Renal pelvis (tissue), 4 donors: Measurements from ENCODE around the gene PLCL2. TPM values are rescaled to one million over a fixed set of nuclear protein-coding genes. Genes with fewer than 3 reads are reported as not detected.
A peak's percentile ranks its signal among the peaks of the same experiment; 100 is the strongest.
"Not testable (repeated sequence)": the region's sequence is repeated elsewhere in the genome, so short reads cannot be mapped to it uniquely, and the experiment has no call there.

Experiments
- DNase-seq: peaks from one replicate; pipeline ENCODE4 v3.0.0-alpha.2; 2013
- polyA plus RNA-seq, 3 donors: library from polyadenylated mRNA; unstranded; fragments of 120-200 nt; gene quantifications; one replicate each; pipeline ENCODE4 v1.2.1, GENCODE V29; 2013; ENCODE audit not compliant: insufficient read length in 3 of 3

PLCL2 gene
- polyA plus RNA-seq, 3 donors: 12.2 to 15.2 (median 13.7) TPM

DNA sequence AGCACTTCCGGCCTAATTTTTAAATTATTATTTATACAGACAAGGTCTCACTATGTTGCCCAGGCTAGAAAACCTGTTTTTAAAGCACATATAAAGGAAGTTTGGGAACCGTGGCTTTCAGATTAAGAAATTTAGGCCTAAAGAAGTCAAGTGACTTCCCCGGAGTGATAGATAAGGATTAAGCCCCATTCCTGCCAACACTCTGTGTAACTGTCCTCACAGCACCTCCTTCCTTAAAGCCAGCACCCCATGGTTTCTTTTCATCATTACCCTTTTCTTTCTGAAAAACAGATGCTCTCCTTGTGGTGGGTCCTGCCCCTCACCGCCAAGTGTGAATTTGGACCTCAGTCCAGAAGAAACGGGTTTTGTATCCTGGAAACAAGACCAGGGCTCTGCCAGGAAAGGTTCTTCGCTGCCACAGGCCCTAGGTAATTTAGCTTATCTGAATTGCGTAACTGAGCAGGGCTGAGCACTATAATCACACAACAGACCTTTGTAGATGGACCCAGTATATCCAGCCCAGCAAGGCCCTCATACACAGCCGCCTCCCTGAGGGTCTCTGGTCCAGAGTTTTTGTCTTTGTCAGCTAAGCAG is 231.3 kb downstream of the PLCL2 start:
- DNase-seq: no peak

DNA sequence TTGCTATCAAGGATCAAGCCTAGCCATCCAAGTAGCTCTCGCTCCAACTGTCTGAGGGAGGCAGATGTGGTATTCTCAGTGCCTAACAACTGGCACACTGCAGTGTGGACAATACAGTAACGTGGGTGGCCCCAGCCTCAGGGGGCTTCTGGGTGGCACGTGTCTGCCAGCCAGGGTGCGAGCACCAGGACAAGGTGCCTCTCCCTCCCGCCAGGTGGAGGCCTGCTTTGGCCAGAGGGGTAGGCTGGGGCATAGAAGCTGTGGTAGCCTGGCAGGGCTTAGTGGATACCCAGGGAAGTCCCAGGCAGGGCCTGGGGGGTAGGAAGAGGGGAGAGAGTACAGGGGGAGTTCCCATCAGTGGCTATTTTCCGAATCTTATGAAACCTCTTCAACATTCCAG is 234.0 kb downstream of the PLCL2 start:
- DNase-seq: no peak

DNA sequence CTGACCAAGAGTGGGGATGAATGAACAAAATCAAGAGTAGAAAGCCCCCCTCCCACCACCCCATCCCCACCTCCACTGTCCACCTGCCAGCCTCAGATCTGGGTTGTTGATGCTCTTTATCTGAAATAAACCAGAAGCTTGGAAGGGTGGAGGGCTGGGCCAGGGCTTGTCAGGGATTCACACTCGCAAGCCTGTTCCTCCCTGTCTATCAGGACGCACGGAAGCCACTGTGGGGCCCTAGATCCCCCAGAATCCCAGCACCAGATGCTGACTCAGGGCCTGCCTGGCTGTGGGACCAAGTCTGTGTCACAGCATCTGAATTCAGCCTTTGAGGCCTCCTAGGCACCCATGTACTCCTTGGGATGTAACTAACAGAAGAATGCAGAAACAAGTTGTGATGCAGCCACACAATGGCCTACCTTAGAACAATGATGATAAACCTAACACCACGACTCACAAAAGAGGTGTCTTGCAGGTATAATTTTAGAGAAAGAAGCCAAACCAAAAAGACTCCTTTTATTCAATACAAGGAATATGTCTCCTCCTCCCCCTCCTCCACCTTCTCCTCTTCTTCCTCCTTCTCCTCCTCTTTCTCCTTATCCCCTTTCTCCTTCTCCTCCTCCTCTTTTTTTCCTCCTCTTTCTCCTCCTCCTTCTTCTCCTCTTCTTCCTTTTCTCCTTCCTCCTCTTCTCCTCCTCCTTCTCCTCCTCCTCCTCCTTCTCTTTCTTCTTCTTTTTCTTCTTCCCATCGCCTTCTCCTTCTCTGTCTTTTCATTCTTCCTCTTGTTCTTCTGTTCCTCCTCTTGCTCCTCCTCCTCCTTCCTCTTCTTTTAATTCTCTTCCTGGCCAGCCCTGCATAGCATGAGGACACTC is 234.7 kb downstream of the PLCL2 start:
- no peak for DNase-seq

DNA sequence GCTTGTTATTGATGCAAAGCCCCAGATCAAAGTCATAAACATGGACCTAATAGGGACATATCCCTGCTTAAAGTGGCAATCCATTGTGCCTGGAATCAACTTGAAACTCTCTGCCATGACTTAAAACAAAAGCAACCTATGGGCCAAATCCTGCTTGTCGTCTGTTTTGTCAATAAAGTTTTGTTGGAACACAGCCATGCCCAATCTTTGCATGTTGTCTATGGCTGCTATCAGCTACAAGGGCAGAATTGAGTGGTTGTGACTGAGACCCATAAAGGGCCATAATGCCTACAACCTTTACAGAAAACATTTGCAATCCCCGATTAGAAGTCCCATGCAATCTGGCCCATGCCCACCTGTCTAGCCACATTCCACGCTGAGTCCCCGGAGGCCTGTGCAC is 235.4 kb downstream of the PLCL2 start:
- no peak for DNase-seq

DNA sequence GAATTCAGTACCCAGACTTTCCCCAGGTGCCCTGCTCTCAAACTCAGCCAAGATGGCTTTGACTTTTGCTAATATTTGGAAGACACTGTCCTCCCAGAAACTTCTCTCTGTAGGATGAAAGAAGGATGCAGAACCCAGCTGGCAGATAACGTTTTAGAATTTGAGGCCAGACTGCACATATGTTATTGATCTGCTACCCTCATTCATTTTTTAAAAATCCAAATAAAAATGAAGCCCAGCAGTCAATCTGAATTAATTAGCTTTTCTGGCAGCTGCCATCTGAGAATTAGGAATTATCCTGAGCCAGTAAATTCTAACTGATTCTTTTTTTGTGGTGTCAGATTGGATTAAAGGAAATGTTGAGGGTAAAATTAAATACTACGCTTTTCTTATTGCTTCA is 236.6 kb downstream of the PLCL2 start:
- DNase-seq: no peak

DNA sequence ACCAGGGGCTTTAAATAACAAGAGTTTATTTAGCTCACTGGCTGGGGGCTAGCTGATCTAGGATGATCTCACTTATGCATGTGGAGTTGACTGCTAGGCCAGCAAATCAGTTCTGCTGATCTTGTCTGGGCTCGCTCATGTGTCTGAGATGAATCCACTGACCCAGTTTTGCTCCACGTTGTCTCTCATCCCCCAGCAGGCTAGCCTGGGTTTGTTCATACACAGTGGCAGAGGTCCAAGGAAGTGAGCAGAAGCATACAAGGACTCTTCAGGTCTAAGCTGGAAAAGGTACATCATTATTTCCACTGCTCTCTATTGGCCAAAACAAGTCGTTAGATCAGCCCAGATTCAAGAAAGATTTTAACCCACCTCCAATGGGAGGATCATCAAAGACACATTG is 238.0 kb downstream of the PLCL2 start:
- DNase-seq: no peak

DNA sequence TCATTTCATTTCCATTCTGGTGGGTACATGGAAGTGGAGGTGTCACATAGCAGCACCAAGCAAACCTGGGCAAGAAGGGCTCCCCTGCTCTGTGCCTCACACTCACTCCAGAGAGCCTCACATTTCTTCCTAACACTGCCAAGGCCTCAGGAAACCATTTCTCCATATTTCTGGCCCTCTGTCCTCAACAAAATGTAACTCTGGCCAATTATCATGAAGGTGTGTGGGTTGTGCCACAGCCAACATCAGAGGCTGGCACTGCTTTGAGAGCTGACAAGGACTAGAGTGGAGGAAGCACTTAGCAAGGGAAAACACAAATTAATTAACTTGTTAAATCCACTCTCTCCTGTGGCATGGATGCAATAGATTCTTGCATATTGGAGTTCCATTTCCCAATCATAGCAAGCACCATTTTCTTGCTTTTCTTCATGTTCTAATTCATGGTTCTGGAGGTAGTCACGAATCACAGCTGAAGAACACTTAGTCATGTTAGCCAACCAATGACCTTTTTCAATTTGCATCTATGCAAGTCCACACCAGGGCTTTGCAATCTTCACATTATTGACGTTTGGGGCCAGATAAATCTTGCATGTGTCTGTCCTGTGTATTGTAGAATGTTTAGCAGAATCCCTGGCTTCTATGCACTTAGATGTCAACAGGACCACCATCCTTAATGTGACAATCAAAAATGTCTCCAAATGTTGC is 241.1 kb downstream of the PLCL2 start:
- no peak for DNase-seq

DNA sequence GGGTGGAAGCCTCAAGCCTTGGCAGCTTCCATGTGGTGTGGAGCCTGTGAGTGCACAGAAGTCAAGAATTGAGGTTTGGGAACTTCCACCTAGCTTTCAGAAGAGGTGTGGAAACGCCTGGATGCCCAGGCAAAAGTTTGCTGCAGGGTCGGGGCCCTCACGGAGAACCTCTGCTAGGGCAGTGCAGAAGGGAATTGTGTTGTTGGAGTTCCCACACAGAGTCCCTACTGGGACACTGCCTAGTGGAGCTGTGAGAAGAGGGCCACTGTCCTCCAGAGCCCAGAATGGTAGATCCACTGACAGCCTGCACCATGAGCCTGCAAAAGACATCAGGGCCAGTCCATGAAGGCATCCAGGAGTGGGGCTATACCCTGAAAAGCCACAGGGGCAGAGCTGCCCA is 243.9 kb downstream of the PLCL2 start:
- DNase-seq: not testable (repeated sequence)

DNA sequence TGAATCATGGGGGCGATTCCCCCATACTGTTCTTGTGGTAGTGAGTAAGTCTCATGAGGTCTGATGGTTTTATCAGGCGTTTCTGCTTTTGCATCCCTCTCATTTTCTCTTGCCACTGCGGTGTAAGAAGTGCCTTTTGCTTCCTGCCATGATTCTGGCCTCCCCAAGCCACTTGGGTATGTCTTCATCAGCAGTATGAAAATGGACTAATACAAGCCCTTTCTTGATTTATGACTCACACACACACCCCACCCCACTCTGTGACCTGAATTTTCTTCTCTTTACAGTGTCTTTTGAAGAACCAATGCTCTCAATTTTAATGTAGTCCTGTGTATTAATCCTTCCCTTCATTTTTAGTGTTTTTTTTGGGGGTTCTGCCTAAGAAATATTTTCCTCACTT is 244.8 kb downstream of the PLCL2 start:
- no peak for DNase-seq

DNA sequence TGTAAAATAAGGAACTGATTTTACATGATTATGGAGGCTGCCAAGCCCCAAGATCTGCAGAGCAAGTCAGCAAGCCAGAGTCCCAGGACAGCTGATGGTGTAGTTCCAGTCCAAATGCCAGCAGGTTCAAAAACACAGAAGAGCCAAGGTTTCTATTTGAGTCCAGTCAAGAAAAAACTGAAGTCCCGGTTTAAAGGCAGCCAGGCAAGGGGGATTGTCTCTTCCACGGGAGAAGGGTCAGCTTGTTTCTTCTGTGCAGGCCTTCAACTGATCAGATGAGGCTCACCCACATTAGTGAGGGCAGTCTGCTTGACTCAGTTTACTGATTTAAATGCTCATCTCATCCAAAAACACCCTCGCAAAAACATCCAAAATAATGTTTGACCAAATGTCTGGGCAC is 246.2 kb downstream of the PLCL2 start:
- no peak for DNase-seq

DNA sequence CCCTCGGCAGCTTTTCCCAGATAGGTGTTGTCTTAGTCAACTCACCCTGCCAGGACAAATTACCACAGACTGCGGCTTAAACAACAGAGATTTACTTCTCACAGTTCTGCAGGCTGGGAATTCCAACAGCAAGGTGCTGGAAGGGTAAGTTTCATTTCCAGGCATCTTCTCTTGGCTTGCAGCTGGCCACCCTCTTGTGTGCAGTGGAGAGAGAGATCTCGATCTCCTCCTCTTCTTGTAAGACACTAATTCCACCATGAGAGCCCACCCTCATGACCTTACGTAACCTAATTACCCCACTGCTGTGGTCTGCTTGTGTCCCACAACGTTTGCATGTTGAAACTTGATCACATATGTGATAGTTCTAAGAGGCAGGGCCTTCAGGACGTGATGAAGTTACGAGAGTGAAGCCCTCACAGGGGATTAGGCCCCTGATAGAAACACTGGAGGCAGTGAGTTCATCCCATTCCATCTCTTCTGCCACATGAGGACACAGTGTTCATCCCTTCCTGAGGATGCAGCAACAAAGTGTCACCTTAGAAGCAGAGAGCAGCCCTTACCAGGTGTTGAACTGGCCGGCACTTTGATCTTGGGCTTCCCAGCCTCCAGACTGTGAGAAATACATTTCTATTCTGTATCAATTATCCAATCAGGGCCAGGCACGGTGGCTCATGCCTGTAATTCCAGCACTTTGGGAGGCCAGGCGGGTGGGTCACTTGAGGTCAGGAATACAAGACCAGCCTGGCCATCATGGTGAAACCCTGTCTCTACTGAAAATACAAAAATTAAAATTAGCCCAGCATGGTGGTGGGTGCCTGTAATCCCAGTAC is 247.7 kb downstream of the PLCL2 start:
- DNase-seq: no peak

DNA sequence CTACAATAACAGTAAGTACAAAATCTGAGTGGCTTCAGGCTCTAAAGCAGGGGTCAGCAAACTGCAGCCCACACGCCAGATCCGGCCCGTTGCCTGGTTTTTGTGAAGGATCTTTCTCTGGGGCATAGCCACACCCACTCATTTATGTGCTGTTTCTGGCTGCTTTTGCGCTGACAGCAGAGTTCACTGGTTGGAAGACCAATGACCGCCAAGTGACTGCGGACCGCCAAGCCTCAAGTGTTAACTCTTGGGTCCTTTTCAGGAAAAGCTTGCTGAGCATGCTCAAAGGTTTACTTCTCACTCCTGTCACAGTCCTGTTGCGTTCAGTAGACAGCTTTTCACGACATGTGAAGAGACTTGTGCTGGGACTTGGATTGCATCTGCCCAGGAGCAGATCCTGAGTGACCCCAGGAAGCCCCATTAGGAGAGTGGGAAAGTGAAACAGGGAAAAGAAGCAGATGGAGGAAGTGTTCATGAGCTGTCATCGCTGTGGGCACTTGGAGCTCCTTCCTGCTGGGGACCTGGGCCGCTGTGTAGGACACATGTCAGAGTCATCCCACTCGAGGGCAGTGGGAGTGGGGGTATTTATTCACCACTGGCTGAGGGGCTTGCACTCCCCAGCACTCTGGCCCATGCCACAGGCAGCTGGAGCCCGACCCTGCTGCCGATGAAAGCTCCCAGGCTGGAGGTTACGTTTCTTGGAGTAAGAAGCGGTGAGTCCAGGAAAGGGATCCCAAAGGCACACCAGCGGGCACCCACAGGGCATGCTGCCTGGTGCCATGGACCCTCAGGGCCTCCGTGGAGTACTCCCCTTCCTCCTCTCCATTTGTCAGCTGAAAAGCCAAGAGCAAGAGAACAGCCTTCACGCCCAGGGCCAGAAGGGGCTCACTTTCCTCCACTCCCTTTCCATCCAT is 249.1 kb downstream of the PLCL2 start:
- no peak for DNase-seq

DNA sequence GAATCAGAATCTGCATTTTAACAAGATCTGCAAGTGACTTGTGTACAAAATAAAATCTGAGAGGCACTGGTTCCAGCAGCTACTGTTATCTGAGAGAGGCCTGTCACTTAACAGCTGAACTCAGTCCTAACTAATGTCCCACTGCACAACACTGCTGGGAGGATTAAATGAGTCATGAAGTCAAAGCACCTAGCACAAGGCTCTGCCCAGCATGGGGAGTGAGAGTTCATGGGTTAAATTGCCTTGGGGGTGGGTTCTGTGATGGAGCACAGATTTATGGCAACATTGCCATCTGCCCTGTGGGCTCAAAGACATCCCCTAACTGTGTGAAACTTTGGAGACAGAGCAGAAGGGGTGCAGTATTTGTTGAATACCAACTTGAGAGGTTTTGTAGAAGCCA is 250.9 kb downstream of the PLCL2 start:
- DNase-seq: peak; percentile 36

DNA sequence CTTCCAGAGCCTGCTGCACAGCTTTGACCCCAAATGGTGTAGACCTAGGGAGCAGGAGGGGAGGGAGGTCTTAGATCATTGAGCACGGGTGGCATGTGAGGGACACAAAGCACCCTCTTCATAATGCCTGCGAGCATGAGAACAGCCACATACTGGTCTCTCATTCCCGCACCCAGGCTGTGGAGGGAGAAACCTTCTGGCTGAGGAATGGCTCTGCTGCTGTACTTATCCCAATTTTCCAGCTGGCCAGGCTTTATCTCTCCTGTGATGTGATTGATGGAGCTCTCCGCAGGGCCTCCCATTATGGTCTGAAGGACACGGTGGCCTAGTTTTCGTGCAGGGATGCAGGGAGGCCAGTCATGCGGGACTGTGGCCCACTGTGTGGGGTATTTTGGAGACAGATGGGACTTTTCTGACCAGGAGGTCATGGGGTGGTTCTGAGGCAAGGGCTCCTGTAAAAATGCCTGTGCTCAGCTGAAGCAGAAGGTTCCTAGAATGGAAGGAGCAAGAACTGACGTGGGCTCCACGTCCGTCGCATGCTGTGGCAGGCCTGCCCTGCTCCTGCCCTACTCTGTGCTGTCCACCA is 251.5 kb downstream of the PLCL2 start:
- DNase-seq: peak; percentile 84

DNA sequence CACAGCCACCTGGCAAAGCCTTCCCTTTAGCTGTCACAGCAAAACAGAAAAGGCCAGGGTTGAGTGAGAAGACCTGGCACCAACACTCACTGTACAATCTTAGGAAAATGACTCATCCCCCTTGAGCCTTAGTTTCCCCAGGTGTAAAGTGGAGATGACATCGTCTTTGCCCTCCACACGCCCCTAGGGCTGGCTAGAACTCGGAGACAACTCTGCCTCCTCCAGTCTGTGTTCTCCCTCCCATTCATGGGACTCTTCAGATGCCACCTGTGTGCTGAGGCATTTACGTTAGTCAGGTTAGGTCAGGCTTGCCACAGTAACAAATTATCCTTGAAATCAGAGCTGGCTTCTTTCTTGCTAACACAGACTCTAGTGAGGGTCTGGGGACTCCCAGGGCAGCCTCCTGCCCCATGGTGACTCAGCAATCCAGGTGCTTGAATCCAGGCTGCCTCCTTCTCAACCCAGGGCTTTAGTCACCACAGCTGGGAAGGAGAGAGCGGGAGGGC is 252.6 kb downstream of the PLCL2 start:
- no peak for DNase-seq

DNA sequence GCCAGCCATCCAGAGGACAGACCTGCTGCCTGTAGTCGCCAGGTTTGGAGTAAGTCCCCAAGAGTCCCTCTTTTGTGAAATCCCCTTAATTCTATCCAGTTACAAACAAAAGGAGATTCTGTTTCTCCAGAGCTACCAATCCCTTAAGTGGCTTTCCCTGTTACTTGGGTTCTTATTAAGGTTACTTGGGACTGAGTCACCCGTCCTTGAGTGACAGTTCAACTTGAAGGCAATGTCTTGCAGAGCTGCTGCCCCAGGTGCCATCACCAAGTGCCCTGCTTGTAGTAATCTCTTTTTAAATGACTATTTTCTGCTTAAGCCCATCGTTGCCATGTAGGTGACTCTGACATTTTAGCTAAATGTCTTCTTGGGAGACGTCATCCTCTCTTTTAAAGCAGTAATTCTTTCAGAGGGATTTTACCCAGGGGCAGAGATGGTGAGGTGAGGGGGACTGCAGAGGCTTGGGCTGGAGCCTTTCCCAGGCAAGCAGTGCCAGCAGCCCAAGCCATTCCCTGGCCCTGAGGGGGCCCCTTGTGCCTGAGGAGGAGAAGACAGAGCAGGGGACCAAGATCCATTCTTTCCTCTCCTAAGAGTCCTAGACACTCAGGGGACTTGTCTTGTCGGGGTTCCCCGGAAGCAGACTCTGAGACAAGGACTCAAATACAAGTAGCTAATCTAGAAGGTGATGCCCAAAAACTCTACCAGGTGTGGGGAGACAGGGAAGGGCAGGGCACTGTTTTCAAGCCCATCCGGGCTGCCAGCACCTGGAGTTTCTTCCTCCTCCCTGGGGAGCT is 253.7 kb downstream of the PLCL2 start:
- no peak for DNase-seq
